ENCODE measurements around the gene NNT.
"Not testable (repeated sequence)": the region's sequence is repeated elsewhere in the genome, so short reads cannot be mapped to it uniquely, and the experiment has no call there.

Gene NNT

GRCh38 chr5:43687275-43687674 is 84.3 kb downstream of the NNT start:
- no peak for DNase-seq (ENCODE audit: low read depth)
- no peak overlapping the region for H3K4me3 ChIP-seq (ENCODE audit: low read depth, low read length)
- TF ChIP-seq CTCF (IDR thresholded peaks at IDR 0.05; ENCODE audit: insufficient read depth, low read depth, low read length, missing control alignments), result no peak

GRCh38 chr5:43691275-43691674 is 88.3 kb downstream of the NNT start:
- no peak overlapping the region for H3K4me3 ChIP-seq (ENCODE audit: low read depth, low read length)
- TF ChIP-seq CTCF (IDR thresholded peaks at IDR 0.05; ENCODE audit: insufficient read depth, low read depth, low read length, missing control alignments), result no peak
- no peak for DNase-seq (ENCODE audit: low read depth)

GRCh38 chr5:43691893-43692292 is 88.9 kb downstream of the NNT start:
- no peak for DNase-seq (ENCODE audit: low read depth)
- no peak overlapping the region for H3K4me3 ChIP-seq (ENCODE audit: low read depth, low read length)
- no peak for TF ChIP-seq CTCF (IDR thresholded peaks at IDR 0.05; ENCODE audit: insufficient read depth, low read depth, low read length, missing control alignments)

- H3K4me3 ChIP-seq (ENCODE audit: low read depth, low read length), result no peak overlapping the region
- no peak for DNase-seq (ENCODE audit: low read depth)
- TF ChIP-seq CTCF (IDR thresholded peaks at IDR 0.05; ENCODE audit: insufficient read depth, low read depth, low read length, missing control alignments), result no peak
Observed at GRCh38 chr5:43693411-43693810, 90.4 kb downstream of the NNT start.

GRCh38 chr5:43694027-43694426 is 91.0 kb downstream of the NNT start:
- H3K4me3 ChIP-seq (ENCODE audit: low read depth, low read length), result no peak overlapping the region
- DNase-seq (ENCODE audit: low read depth), result no peak
- no peak for TF ChIP-seq CTCF (IDR thresholded peaks at IDR 0.05; ENCODE audit: insufficient read depth, low read depth, low read length, missing control alignments)

- DNase-seq (ENCODE audit: low read depth), result not testable (repeated sequence)
Observed at GRCh38 chr5:43696444-43696843, 93.5 kb downstream of the NNT start.

GRCh38 chr5:43699910-43700309 is 96.9 kb downstream of the NNT start:
- DNase-seq (ENCODE audit: low read depth), result no peak
- no peak for TF ChIP-seq CTCF (IDR thresholded peaks at IDR 0.05; ENCODE audit: insufficient read depth, low read depth, low read length, missing control alignments)
- no peak overlapping the region for H3K4me3 ChIP-seq (ENCODE audit: low read depth, low read length)

More at GRCh38 chr5:43696444-43696843, 93.5 kb downstream of the NNT start:
- not testable (repeated sequence) for H3K4me3 ChIP-seq (ENCODE audit: low read depth, low read length)

Measured in GM12865 (cell line).